Tibial artery (tissue), 4 donors: ENCODE measurements around the gene ETDA.
A peak's percentile ranks its signal among the peaks of the same experiment; 100 is the strongest.
"Not testable (repeated sequence)": the region's sequence is repeated elsewhere in the genome, so short reads cannot be mapped to it uniquely, and the experiment has no call there.

Experiments used
- DNase-seq, 2 donors: peaks; one replicate each; pipeline ENCODE4 v3.0.0-alpha.2; 2019
- H3K27ac ChIP-seq, 2 donors: fragments of 200-600 bp; sonication (generic) in 1 of 2; 1 replicate in 1 of 2; 2 replicates in 1 of 2; pipeline ENCODE4 v1.5.1; 2018 to 2019; ENCODE audit warnings: mild to moderate bottlenecking in 1 of 2
- H3K27me3 ChIP-seq, 2 donors: fragments of 200-600 bp; sonication (generic) in 1 of 2; one replicate each; pipeline versions ENCODE4 v1.5.1 to v1.6.0; 2016 to 2019
- H3K36me3 ChIP-seq, 3 donors: fragments of 200-600 bp; sonication (generic) in 2 of 3; one replicate each; pipeline ENCODE4 v1.5.1; 2016 to 2019; ENCODE audit warnings: mild to moderate bottlenecking in 2 of 3
- H3K4me1 ChIP-seq, 4 donors: fragments of 200-600 bp; sonication (generic) in 2 of 4; 1 replicate in 3 of 4; 2 replicates in 1 of 4; pipeline ENCODE4 v1.5.1; 2016 to 2019
- H3K4me3 ChIP-seq, 2 donors: fragments of 200-600 bp; sonication (generic) in 1 of 2; 1 replicate in 1 of 2; 2 replicates in 1 of 2; pipeline ENCODE4 v1.5.1; 2018 to 2019; ENCODE audit warnings: mild to moderate bottlenecking in 2 of 2
- H3K9me3 ChIP-seq, 3 donors: fragments of 200-600 bp; sonication (generic) in 1 of 3; one replicate each; pipeline ENCODE4 v1.5.1; 2016 to 2019
- intact Hi-C: fragments of 100-400 bp; cut with DNase I; formaldehyde crosslinking; loops from one replicate; pipeline ENCODE4 v1.15.0; 2023; ENCODE audit warnings: low total_unique reads
- TF ChIP-seq, protein P1 (sequence below), 2 experiments: fragments of 200-600 bp in 1 of 2; fragments of 450-650 bp in 1 of 2; IDR thresholded peaks; one replicate each; pipeline ENCODE4 v1.5.1; 2017 to 2019; ENCODE audit warnings: antibody characterized with exemption in 2 of 2, mild to moderate bottlenecking in 1 of 2, moderate library complexity in 1 of 2

Gene ETDA

DNA sequence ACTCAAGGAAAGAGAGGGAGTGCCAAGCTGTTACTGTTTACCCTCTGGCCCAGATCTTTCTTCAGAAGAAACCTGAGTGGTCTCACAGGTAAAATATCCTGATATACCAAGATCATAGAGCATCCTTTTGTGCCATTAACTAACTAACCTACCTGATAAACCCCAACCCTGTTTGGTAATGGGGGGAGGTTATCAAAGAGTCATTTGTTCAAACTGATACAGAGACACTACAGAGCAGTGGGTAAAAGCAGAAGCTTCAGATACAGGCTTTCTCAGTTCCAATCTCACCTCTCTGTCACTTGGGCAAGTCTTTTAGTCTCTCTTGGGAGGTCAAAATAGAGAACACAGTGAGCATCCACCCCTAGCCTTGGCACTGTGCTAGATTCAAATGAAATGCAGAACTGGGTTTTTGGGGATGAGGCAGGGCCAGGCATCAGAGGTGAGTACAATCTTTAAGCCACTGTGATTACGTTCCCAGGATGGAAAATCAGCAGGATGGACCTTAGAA lies at the start of gene ETDA:
Gene ETDA (plus strand): TSS at position 51 of the 508 bp plus-strand sequence. CDS start 1,216 bp downstream, outside the sequence.
- H3K4me3 ChIP-seq, DNase-seq, H3K36me3 ChIP-seq: not testable (repeated sequence)

DNA sequence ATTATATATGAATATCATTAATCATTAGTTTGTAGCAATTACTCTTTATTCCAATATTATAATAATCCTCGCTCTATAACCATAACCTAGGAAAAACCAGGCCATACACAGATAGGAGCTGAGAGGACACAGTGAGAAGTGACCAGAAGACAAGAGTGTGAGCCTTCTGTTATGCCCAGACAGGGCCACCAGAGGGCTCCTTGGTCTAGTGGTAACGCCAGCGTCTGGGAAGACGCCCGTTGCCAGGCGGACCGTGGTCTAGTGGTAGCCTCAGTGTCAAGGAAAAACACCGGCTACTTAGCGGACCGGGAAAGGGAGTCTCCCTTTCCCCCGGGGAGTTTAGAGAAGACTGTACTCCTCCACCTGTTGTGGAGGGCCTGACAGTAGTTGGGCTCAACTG lies 45.4 kb upstream of the ETDA start:
- H3K36me3 ChIP-seq, H3K27me3 ChIP-seq, H3K9me3 ChIP-seq, H3K27ac ChIP-seq, intact Hi-C loops, H3K4me1 ChIP-seq, H3K4me3 ChIP-seq, DNase-seq: not testable (repeated sequence)
- TF ChIP-seq, protein P1, sequence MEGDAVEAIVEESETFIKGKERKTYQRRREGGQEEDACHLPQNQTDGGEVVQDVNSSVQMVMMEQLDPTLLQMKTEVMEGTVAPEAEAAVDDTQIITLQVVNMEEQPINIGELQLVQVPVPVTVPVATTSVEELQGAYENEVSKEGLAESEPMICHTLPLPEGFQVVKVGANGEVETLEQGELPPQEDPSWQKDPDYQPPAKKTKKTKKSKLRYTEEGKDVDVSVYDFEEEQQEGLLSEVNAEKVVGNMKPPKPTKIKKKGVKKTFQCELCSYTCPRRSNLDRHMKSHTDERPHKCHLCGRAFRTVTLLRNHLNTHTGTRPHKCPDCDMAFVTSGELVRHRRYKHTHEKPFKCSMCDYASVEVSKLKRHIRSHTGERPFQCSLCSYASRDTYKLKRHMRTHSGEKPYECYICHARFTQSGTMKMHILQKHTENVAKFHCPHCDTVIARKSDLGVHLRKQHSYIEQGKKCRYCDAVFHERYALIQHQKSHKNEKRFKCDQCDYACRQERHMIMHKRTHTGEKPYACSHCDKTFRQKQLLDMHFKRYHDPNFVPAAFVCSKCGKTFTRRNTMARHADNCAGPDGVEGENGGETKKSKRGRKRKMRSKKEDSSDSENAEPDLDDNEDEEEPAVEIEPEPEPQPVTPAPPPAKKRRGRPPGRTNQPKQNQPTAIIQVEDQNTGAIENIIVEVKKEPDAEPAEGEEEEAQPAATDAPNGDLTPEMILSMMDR (IDR thresholded peaks at IDR 0.05) = peak in 1 of 2 experiments; percentile 15

More for the DNA sequence above, at the start of gene ETDA:
- H3K27me3 ChIP-seq, H3K27ac ChIP-seq, intact Hi-C loops, H3K9me3 ChIP-seq, H3K4me1 ChIP-seq: not testable (repeated sequence)

DNA sequence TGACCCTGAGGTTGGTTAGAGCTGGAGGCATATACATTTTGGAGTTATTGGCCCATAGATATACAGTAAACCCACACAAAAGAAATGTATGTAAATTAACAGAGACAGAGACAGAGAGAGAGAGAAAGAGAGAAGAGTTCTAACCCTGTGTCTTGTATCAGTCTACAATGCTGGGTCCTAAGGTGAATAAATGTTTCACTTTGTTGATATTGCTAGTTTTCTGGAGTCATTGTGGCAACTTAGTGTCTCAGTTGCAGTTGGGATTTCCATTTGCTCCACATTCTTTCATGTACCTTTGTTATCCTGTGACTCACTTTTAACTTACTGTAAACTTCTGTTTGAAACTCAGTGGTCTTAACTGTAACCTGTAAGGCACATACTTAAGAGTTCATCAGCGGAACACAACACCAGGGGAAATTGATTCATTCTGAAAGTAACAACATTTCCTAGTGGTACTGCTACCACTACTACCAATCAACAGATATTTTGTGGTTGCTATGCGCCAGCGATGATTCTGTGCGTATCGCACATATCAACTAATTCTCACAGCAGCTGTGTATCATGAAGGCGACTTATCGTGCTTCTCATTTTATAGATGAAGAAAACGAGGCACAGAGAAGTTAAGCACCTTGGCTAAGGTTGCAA lies 38.5 kb upstream of the ETDA start:
- H3K27ac ChIP-seq = no peak overlapping the region
- no peak overlapping the region for H3K4me3 ChIP-seq
- DNase-seq = no peak
- H3K4me1 ChIP-seq = no peaks in the 10 kb centered on the region
- no peaks in the 10 kb centered on the region for H3K27me3 ChIP-seq
- TF ChIP-seq, protein P1 (IDR thresholded peaks at IDR 0.05) = no peak
- H3K36me3 ChIP-seq = no peaks in the 10 kb centered on the region
- H3K9me3 ChIP-seq = no peaks in the 10 kb centered on the region
- intact Hi-C loops = no loop called here

DNA sequence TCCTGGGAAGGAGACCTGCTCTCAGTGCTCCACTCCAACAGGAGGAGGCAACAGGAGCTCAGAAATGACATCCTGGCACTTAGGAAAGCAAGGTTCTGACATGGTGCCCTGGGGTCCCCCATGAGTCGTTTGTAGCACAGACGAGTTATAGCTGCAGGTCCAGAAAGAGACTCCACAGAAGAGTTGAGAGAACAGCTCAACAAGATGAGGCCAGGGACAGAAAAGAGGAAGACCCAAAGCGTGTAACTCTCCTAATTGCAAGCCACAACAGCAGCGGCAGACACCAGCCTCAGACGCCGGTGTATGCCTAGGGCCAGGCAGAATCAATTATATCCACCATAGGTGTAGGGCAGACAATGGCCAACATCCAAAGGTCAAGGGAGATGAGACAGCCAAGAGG lies 5.9 kb upstream of the ETDA start:
- H3K27me3 ChIP-seq, DNase-seq, intact Hi-C loops, H3K36me3 ChIP-seq, H3K27ac ChIP-seq, H3K9me3 ChIP-seq, H3K4me3 ChIP-seq, H3K4me1 ChIP-seq: not testable (repeated sequence)

DNA sequence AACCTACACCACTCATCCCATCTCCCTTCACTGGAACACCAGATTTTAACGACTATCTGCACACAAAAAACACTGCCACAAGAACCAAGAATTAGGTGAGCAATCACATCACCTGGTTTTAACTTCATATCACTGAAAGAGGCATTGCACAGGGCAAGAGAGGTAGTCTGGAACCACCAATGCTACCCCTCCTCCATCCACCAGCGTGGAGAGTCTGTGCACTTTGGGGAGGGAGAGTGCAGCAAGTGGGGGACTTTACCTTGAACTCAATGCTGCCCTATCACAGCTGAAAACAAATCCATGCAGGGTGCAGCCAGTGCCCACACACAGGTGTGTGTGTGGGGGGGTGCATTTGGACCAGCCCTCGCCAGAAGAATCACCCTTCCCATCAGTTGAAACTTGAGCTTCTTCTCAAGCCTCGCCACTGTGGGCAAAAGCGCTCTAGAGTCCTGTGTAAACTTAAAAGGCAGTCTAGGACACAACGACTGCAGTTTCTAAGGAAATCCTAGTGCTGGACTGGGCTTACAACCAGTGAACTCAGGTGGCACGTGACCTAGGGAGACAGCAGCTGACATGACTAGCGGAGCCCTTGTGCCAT lies 4.3 kb downstream of the ETDA start:
- H3K4me1 ChIP-seq, H3K27ac ChIP-seq, DNase-seq, H3K4me3 ChIP-seq, H3K36me3 ChIP-seq, H3K27me3 ChIP-seq, H3K9me3 ChIP-seq, intact Hi-C loops: not testable (repeated sequence)

DNA sequence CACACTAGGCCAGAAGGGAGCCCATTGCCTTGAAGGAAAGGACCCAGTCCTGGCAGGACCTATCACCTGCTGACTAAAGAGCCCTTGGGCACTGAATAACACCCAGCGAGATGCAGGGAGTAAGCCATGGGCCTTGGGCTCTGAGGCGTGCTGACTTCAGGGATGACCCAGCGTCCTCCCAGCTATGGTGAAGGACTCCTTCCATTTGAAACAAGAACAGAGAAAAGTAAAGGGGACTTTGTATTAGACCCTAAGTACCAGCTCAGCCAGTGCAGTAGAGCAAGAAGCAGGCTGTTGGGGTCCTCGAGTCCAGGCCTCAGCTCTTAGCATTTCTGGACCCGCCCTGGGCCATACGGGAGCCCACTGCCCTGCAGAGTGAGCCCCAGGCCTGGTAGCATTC lies 5.1 kb downstream of the ETDA start:
- Histone ChIP-seq H3K4me3 (no peak overlapping the region), H3K27ac (no peak overlapping the region), H3K36me3 (no peaks in the 10 kb centered on the region), H3K9me3 (no peaks in the 10 kb centered on the region), H3K27me3 (no peaks in the 10 kb centered on the region), H3K4me1 (no peaks in the 10 kb centered on the region)
- no peak for DNase-seq
- intact Hi-C loops = no loop called here
- TF ChIP-seq, protein P1 (IDR thresholded peaks at IDR 0.05) = no peak

DNA sequence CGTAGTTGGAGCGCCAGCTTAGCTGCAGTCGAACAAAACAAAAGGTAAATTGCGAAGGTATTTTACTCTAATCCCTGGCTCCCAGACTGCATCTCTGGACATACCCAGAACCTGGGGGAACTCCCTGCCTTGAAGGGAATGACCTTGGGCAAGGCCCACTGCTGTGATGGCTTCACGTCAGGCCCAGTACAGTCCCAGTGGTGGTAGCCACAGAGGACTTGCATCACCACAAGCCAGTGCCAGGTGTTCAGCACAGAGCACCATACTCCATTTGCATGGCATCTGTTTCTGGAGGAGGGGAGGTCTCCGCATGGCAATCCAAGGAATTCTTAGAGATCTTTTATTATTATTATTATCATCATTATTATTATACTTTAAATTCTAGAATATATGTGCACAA lies 5.6 kb downstream of the ETDA start:
- no peak overlapping the region for H3K4me3 ChIP-seq
- no peaks in the 10 kb centered on the region for H3K36me3 ChIP-seq
- DNase-seq = no peak
- H3K9me3 ChIP-seq = no peaks in the 10 kb centered on the region
- intact Hi-C loops = no loop called here
- no peaks in the 10 kb centered on the region for H3K4me1 ChIP-seq
- H3K27ac ChIP-seq = no peak overlapping the region
- no peaks in the 10 kb centered on the region for H3K27me3 ChIP-seq
- TF ChIP-seq, protein P1 (IDR thresholded peaks at IDR 0.05) = no peak

DNA sequence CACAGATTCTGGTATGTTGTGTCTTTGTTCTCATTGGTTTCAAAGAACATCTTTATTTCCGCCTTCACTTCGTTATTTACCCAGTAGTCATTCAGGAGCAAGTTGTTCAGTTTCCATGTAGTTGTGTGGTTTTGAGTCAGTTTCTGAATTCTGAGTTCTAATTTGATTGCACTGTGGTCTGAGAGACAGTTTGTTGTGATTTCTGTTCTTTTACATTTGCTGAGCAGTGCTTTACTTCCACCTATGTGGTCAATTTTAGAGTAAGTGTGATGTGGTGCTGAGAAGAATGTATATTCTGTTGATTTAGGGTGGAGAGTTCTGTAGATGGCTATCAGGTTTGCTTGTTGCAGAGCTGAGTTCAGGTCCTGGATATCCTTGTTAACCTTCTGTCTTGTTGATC lies 9.1 kb downstream of the ETDA start:
- DNase-seq, intact Hi-C loops, H3K27ac ChIP-seq, H3K4me1 ChIP-seq, H3K36me3 ChIP-seq, H3K27me3 ChIP-seq, H3K9me3 ChIP-seq, H3K4me3 ChIP-seq: not testable (repeated sequence)

DNA sequence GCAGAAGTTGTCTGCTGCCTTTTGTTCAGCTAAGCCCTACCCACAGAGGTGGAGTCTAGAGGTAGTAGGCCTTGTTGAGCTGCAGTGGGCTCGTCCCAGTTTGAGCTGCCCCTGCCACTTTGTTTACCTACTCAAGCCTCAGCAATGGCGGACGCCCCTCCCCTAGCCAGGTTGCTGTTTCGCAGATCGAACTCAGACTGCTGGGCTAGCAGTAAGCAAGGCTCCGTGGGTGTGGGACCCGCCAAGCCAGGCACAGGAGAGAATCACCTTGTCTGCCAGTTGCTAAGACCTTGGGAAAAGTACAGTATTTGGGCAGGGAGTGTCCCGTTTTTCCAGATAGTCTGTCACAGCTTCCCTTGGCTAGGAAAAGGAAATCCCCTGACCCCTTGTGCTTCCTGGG lies 11.5 kb downstream of the ETDA start:
- intact Hi-C loops, H3K36me3 ChIP-seq, H3K27ac ChIP-seq, H3K4me3 ChIP-seq, DNase-seq, H3K4me1 ChIP-seq, H3K27me3 ChIP-seq, H3K9me3 ChIP-seq: not testable (repeated sequence)
